ENCODE data around the gene C2orf92.

The C2orf92 gene

DNA sequence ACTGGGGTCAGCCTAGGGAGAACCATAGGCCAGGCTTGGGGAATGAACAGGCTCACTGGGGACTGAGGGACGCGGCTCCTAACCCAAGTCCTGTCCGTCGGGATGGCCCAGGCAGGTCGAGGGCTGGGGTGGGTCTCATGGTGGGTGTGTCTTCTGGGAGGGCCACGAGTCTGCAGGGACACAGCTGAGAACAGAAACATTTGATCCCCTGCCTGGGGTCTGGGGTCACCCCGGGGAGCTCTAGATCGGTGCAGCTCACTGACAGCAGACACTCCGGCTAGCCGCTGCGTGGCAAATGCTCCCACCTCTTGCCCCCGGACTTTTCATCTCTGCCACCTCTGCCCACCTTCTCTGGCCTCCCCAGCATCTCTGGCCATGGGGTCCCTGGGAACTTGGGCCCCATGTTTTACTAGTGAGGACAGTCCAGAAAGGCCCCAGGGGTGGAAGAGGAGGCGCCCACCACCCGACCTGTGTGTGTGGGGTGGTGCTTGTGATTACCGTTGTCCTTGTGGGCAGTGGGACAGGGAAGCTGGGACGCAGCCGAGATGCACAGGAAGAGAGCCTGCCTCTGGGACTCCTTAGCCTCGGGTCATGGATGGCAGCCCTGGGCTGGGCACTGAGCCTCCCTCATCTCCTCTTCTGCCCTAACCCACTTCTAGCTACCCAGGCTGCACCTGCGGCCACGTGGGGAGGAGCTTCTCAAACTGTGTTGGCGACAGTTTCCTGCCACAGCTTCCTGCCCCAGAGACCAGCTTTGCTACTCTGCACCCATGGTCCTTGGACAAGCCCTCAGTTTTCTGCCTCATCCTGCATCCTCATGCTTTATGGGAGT, 48.8 kb downstream of the C2orf92 start:
- H3K36me3 Mint-ChIP-seq (ENCODE audit: low read depth), result no peaks in the 10 kb centered on the region
- no peak overlapping the region for H3K27ac Mint-ChIP-seq
- intact Hi-C loops (cut with micrococcal nuclease), result no loop called here
- peaks cover 12% of the 10 kb centered on the region for H3K4me1 Mint-ChIP-seq (ENCODE audit: low read depth)
- H3K4me3 Mint-ChIP-seq, result no peak overlapping the region
- no peaks in the 10 kb centered on the region for H3K9me3 Mint-ChIP-seq
- H3K27me3 Mint-ChIP-seq, result no peaks in the 10 kb centered on the region

DNA sequence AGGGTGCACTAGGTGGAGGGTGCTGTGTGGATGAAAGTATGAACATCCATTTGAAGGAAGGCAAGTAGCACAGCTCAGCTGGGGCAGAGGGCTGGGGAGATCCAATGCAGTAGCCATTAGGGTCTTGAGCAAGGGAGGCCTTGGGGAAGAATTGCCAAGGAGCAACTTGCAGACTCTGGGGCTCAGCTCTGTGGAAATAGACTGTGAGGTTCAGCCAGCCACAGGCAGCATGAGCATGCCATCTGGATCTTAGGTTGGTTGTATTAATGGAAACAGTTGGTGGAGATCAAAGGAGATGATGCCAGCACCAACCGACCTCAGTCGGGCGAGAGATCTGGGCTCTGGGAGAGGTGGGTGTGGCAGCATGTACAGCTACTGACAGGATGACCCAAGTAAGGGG, 49.4 kb downstream of the C2orf92 start:
- intact Hi-C loops (cut with micrococcal nuclease), result no loop called here
- no peaks in the 10 kb centered on the region for H3K36me3 Mint-ChIP-seq (ENCODE audit: low read depth)
- H3K27me3 Mint-ChIP-seq, result peaks cover 6% of the 10 kb centered on the region
- no peak overlapping the region for H3K4me3 Mint-ChIP-seq
- H3K9me3 Mint-ChIP-seq, result no peaks in the 10 kb centered on the region
- no peak overlapping the region for H3K27ac Mint-ChIP-seq
- H3K4me1 Mint-ChIP-seq (ENCODE audit: low read depth), result peaks cover 12% of the 10 kb centered on the region

DNA sequence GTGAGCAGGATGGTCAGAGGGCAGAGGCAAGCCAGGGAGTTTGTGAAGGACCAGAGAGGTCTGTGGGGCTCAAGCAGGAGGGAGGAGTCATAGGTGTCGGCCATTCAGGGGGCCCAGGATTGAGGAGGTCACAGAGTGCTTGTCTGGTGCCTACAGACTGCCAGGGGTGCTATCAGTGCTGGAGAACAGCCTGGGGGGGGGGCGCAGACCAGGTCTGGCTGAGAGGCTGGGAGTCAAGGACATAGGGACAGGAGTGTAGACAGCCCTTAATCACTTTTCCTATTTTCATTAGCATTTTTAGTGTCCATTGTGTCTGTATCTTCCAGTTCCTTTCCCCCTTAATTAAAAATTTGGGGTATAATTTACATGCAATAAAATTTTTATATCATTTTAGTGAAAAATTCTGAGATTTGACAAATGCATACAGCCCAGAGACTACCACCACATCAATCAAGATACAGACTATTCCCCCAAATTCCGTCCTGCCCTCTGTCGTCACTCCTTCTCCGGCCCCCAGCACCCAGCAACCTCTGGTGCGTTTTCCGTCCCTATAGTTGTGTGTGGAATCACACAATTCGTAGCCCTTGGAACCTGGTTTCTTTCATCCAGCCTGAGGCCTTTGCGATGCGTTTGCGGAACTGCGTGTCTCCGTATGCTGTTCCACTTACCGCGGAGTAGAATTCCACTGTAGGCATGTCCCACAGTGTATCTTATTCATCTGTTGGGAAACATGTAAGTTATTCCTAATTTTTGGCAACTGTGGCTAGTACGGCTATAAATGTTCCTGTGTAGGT, 50.0 kb downstream of the C2orf92 start:
- Mint-ChIP-seq H3K9me3 (no peaks in the 10 kb centered on the region), H3K27ac (no peak overlapping the region), H3K4me1 (ENCODE audit: low read depth) (peaks cover 12% of the 10 kb centered on the region), H3K4me3 (no peak overlapping the region), H3K36me3 (ENCODE audit: low read depth) (no peaks in the 10 kb centered on the region), H3K27me3 (peaks cover 11% of the 10 kb centered on the region)
- intact Hi-C loops (cut with micrococcal nuclease), result no loop called here

DNA sequence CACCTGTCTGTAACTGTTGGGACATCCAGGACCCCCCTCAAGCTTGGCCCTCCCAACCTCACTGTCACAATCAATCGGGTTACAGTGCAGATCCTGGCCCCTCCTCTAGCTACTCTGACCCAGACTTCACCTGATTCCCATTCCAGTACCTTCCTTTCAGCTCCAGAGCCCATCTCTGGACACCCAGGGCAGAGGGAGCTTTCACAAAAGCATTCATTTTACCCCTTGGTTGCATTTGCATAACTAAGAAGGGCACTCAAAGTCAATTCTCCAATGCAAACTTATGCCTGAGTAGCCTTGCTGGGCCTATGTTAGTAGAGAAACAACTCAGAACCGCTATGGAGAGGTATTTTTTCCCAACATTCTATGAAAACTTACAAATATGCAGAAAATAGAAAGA, 51.2 kb downstream of the C2orf92 start:
- intact Hi-C loops (cut with micrococcal nuclease), result no loop called here

GRCh38 chr2:97722227-97722626, 52.7 kb downstream of the C2orf92 start:
- Mint-ChIP-seq H3K9me3 (no peaks in the 10 kb centered on the region), H3K4me3 (no peak overlapping the region), H3K27me3 (peaks cover 11% of the 10 kb centered on the region), H3K27ac (no peak overlapping the region), H3K36me3 (ENCODE audit: low read depth) (no peaks in the 10 kb centered on the region), H3K4me1 (ENCODE audit: low read depth) (peaks cover 12% of the 10 kb centered on the region)
- intact Hi-C loops (cut with micrococcal nuclease), result no loop called here

More for the DNA sequence above, 51.2 kb downstream of the C2orf92 start:
- Mint-ChIP-seq H3K4me1 (ENCODE audit: low read depth) (peaks cover 12% of the 10 kb centered on the region), H3K4me3 (no peak overlapping the region), H3K27ac (no peak overlapping the region), H3K27me3 (peaks cover 11% of the 10 kb centered on the region), H3K9me3 (no peaks in the 10 kb centered on the region), H3K36me3 (ENCODE audit: low read depth) (no peaks in the 10 kb centered on the region)

DNA sequence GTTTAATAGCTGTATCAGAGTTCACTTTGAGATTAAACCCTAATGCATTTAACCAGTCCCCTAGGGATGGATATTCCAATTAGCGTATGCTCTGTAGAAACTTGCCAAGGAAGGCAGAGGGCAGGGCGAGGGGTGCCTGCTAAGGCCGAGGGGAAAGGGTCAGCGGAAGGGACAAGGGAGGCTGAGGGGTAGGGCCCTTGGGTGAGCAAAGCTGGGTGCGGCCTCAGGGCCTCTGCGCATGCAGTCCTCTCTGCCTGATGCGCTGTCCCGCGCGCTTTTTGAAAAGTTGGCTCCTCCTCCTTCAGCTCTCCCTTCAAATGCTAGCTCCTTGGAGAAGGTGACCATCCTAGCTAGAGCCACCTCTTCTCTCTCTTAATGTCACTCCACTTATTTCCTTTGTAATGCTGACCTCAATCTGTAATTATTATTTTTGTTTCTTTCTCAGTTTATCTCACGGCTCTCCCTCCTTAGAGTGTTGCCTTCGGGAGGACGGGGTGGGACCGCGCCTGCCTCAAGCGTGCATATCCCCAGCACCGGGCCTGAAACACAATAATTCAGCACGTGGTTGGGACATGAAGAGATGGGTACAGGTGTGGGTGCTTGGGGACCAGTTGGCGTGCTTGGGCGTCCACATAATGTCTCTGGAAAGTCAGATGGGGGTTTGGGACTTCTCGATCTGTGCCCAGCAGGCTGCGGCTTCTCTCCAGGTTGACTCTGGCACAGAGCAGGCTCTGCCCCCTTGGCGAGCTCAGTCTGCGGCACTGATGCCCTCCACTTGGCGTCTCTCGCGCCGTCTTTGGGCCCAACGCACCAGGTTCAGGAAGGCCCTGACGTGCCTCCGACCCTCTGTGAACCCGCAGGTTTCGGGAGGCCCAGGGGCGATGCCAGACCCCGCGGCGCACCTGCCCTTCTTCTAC, 53.9 kb downstream of the C2orf92 start:
- Mint-ChIP-seq H3K4me1 (ENCODE audit: low read depth) (peaks cover 10% of the 10 kb centered on the region), H3K36me3 (ENCODE audit: low read depth) (no peaks in the 10 kb centered on the region), H3K27ac (no peak overlapping the region), H3K4me3 (no peak overlapping the region), H3K27me3 (peaks cover 11% of the 10 kb centered on the region), H3K9me3 (no peaks in the 10 kb centered on the region)
- intact Hi-C loops (cut with micrococcal nuclease), result no loop called here

- Mint-ChIP-seq H3K27ac (no peak overlapping the region), H3K9me3 (no peaks in the 10 kb centered on the region), H3K36me3 (ENCODE audit: low read depth) (no peaks in the 10 kb centered on the region), H3K4me3 (no peak overlapping the region), H3K4me1 (ENCODE audit: low read depth) (peaks cover 4% of the 10 kb centered on the region), H3K27me3 (peaks cover 11% of the 10 kb centered on the region)
- intact Hi-C loops (cut with micrococcal nuclease), result no loop called here
These were observed 54.5 kb downstream of the C2orf92 start for GRCh38 chr2:97724073-97724410.

GRCh38 chr2:97724501-97724900, 55.0 kb downstream of the C2orf92 start:
- Mint-ChIP-seq H3K4me1 (ENCODE audit: low read depth) (no peaks in the 10 kb centered on the region), H3K27ac (no peak overlapping the region), H3K36me3 (ENCODE audit: low read depth) (no peaks in the 10 kb centered on the region), H3K9me3 (no peaks in the 10 kb centered on the region), H3K27me3 (peaks cover 11% of the 10 kb centered on the region), H3K4me3 (no peak overlapping the region)
- intact Hi-C loops (cut with micrococcal nuclease), result no loop called here

DNA sequence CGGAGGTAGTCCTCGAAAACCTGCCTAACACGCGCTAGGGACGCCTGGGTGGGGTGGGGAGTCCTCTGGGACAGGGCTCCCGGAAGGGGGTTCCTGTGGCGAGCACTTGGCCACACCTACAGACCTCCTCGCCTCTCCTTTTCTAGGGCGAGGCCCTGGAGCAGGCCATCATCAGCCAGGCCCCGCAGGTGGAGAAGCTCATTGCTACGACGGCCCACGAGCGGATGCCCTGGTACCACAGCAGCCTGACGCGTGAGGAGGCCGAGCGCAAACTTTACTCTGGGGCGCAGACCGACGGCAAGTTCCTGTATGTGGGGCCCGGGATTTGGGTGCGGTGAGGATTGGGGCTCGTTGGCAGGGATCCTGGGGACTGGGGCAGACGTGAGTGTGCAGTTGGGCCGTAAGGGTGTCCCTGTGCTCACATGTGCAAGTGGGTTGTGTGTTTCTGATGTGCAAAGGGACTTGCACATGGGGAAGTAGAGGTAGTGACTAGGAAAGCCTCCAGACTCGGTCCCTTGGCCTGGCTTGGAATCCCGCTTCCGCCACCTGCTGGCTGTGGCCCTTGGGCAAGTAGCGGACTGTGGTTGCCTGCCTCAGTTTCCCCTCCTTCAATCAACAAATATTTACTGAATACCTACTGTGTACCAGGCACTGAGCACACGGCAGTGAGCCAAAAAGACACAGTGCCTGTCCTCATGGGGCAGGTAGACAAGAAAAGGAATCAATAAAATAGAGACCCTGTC, 55.6 kb downstream of the C2orf92 start:
- Mint-ChIP-seq H3K4me3 (no peak overlapping the region), H3K27me3 (peaks cover 11% of the 10 kb centered on the region), H3K9me3 (peaks cover 4% of the 10 kb centered on the region), H3K27ac (no peak overlapping the region), H3K4me1 (ENCODE audit: low read depth) (no peaks in the 10 kb centered on the region), H3K36me3 (ENCODE audit: low read depth) (no peaks in the 10 kb centered on the region)
- intact Hi-C loops (cut with micrococcal nuclease), result no loop called here

DNA sequence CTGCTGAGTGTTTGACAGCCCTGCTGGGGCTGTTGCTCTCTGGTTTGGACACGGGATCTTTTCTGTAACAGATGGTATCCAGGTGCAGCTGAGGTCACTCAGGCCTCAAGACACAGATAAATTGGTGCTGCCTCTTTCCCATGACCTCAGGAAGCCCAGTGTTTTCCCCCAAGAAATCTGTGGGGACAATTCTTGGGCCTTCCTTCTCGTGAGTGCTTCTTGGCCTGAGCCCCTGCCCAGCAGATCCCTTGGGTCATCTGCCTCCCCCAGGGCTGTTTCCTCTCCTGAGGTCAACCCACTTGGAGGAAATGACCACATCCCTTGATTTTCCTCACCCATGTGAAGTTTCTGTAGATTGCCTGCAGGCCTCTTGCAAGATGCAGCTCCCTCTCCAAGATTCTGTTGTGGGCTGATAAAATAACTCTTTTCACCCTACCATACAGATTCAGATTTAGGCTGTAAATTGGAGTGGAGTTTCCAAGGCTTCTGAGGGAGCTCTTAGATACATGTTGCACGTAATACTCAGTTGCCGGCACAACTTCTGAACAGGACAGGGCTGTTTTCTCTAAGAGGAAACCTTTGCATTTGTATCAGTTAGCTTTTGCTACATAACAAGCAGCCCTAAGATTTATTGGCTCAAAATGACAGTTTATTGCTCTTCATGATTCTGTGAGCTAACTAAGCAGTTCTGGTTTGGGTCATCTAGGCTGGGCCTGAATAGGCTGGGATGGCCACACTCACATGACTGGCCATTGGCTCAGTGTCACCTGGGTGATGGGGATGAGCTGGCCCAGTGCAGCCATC, 57.0 kb downstream of the C2orf92 start:
- Mint-ChIP-seq H3K9me3 (peaks cover 8% of the 10 kb centered on the region), H3K27ac (no peak overlapping the region), H3K27me3 (peaks cover 11% of the 10 kb centered on the region), H3K36me3 (ENCODE audit: low read depth) (no peaks in the 10 kb centered on the region), H3K4me1 (ENCODE audit: low read depth) (no peaks in the 10 kb centered on the region), H3K4me3 (no peak overlapping the region)
- intact Hi-C loops (cut with micrococcal nuclease), result no loop called here

- H3K36me3 Mint-ChIP-seq (ENCODE audit: low read depth), result no peaks in the 10 kb centered on the region
- H3K9me3 Mint-ChIP-seq, result peaks cover 8% of the 10 kb centered on the region
- no peak overlapping the region for H3K27ac Mint-ChIP-seq
- H3K27me3 Mint-ChIP-seq, result peaks cover 11% of the 10 kb centered on the region
- intact Hi-C loops (cut with micrococcal nuclease), result no loop called here
- H3K4me1 Mint-ChIP-seq (ENCODE audit: low read depth), result no peaks in the 10 kb centered on the region
- H3K4me3 Mint-ChIP-seq, result no peak overlapping the region
These were observed 57.8 kb downstream of the C2orf92 start for GRCh38 chr2:97727296-97727695.

DNA sequence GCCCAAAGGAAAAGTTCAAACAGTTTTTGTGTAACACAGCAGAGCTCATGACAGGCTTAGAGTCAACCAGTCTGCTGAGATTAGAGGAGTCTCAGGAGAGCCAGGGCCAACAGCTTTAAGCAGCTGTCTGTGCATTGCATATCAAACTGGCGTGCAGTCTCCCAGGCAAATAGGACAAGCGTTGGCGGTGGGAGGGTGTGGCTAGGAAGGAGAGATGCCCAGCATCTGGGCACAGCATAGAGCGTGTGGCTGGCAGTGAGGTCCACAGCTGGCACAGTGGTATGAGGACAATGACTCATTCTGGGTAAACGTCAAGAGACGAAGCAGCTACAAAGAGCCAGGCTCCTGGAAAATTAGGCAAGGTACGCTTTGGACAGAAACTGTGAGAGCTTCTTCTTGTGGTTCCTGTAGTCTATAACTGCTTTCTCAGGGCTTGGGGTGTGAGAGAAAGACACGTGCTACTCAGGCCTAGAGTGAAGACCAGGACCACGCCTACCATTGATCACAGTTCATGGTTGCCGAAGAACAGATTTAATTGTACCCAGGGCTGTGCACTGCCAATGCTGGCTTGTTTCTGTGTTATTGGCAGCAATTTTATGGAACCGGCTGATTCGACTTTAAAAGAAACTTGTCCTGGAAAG, 58.7 kb downstream of the C2orf92 start:
- Mint-ChIP-seq H3K36me3 (ENCODE audit: low read depth) (no peaks in the 10 kb centered on the region), H3K27ac (no peak overlapping the region), H3K9me3 (peaks cover 8% of the 10 kb centered on the region), H3K27me3 (peaks cover 11% of the 10 kb centered on the region), H3K4me1 (ENCODE audit: low read depth) (no peaks in the 10 kb centered on the region), H3K4me3 (no peak overlapping the region)
- intact Hi-C loops (cut with micrococcal nuclease), result no loop called here

Measured in dendritic cell treated with granulocyte-macrophage colony-stimulating factor and Interleukin-4, amounts not matched to agents 40 ng/mL and 50 ng/mL, for 4 days (primary cell).